IPS DF 6.9 (cell line): ENCODE measurements around the gene KIF1A.

Source experiments
- DNase-seq: peaks from one replicate; pipeline ENCODE4 v3.0.0-alpha.2; 2013; ENCODE audit warnings: low read depth, low spot score
- H3K27ac ChIP-seq: one replicate; pipeline ENCODE4 v1.5.1; 2013; ENCODE audit warnings: low read length, control low read depth
- H3K27me3 ChIP-seq: 2 replicates; pipeline ENCODE4 v1.6.1; 2013; ENCODE audit warnings: mild to moderate bottlenecking, low read length; ENCODE audit not compliant: control insufficient read depth, insufficient read depth
- H3K36me3 ChIP-seq: 2 replicates; pipeline ENCODE4 v1.6.1; 2013; ENCODE audit warnings: low read length; ENCODE audit not compliant: control insufficient read depth, insufficient read depth
- H3K4me1 ChIP-seq: 2 replicates; pipeline ENCODE4 v1.6.1; 2013; ENCODE audit warnings: low read length; ENCODE audit not compliant: control insufficient read depth, insufficient read depth
- H3K4me3 ChIP-seq: 2 replicates; pipeline ENCODE4 v1.5.1; 2013; ENCODE audit warnings: mild to moderate bottlenecking, low read length
- H3K9me3 ChIP-seq: 2 replicates; pipeline ENCODE4 v1.6.1; 2013; ENCODE audit warnings: low read length, inconsistent platforms; ENCODE audit not compliant: control insufficient read depth, insufficient read depth
- WGBS: extraction: QIAGEN DNeasy Blood & Tissue Kit; methylation state at CpG from one replicate; pipeline ENCODE4 v1.1.7; 2013; ENCODE audit warnings: mixed read lengths, missing lambda C conversion rate; ENCODE audit not compliant: insufficient read length, insufficient coverage; 5-methylcytosine and 5-hydroxymethylcytosine counted together

Gene KIF1A

DNA sequence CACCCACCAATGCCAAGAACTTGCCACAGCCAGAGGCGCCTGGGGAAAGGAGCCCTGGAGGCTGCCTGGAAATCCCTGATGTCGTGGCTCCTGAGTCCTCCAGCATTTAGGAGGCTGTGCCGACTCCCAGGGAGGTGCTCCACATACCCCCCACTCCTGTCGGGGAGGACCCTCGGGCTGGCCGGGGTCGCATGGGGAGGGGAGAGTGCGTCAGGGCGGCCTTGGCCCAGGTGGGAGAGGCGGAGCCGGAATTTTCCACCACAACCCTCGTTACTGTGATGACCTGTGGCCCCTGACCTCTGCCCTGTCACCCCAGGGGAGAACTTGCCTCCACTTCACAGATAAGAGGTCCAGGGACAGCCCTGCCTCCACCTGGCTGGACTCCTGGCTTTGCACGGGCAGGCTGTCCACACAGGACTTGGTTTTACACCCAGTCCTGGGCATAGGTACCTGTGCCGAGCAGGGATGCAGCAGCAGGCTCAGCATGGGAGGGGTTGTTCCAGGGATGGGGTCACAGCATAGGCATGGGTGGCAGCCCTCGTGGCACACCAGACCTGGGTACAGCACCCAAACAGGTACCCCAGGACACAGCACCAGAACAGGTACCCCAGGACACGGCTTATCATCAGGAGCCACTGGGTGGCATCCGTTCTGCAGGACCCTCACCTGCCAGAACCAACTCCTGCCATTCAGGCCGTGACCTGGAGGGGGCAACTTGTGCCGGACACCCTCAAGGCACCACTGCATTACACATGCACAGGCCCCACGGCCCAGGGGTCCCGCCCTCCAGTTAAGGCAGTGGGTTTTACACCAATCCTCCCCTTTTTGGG lies 36.3 kb upstream of the KIF1A start:
- no peaks in the 10 kb centered on the region for H3K4me1 ChIP-seq
- H3K9me3 ChIP-seq = no peaks in the 10 kb centered on the region
- H3K36me3 ChIP-seq = no peaks in the 10 kb centered on the region
- H3K27ac ChIP-seq = no peak overlapping the region
- no peak for DNase-seq
- no CpG with 5 or more reads among the region's 21 CpGs for WGBS
- H3K27me3 ChIP-seq = no peaks in the 10 kb centered on the region
- H3K4me3 ChIP-seq = no peak overlapping the region

DNA sequence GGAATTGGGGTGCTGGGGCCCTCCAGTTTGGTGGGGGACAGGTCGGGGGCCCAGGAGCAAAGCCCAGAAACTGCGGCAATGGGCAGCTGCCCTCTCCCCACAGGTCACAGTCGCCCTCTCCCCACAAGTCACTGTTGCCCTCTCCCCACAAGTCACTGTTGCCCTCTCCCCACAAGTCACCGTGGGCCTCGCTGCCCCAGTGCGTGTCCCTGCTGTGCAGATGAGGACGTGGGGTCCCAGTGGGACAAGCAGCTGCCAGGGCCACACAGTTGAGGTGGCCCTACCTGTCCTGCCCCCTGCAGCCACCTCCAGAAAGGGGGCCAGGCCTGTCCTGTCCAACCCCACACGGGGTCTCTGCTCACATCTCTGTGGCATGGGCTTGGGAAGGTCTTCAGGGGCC lies 35.7 kb upstream of the KIF1A start:
- WGBS = no CpG with 5 or more reads among the region's 8 CpGs

DNA sequence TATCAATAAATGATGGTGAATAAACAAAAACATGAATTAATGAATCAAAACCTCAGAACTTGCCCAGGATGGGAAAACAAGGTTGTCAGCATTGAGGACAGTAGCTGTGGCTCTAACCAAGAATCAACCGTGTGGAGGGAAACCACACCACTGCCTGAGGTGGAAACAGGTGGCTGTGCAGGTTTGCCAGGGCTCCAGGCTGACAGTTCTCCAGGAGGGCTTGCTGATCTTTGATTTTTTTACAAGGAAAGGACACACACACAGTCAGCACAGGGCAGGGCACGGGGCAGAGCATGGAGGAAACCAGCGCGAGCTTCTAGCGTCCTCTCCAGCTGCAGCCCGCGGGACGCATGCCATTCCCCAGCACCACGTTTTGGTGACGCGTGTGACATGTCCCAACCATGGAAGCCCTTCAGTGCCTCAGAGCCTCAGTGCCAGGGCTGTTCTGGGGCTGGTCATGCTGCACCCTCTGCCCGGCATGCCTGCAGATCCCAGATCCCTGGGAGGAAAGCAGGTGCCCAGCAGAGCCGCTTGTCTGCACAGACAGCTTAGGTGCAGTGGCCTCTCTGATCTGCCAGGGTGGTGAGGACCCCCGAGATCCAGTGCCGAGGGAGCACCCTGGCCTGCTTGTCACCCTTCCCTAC lies 32.8 kb upstream of the KIF1A start:
- no peak overlapping the region for H3K4me3 ChIP-seq
- no peaks in the 10 kb centered on the region for H3K36me3 ChIP-seq
- H3K9me3 ChIP-seq = no peaks in the 10 kb centered on the region
- H3K27ac ChIP-seq = no peak overlapping the region
- DNase-seq = no peak
- H3K27me3 ChIP-seq = no peaks in the 10 kb centered on the region
- WGBS = no CpG with 5 or more reads among the region's 15 CpGs
- no peaks in the 10 kb centered on the region for H3K4me1 ChIP-seq

More for the DNA sequence above, 35.7 kb upstream of the KIF1A start:
- Histone ChIP-seq H3K9me3 (no peaks in the 10 kb centered on the region), H3K4me1 (no peaks in the 10 kb centered on the region), H3K27me3 (no peaks in the 10 kb centered on the region), H3K36me3 (no peaks in the 10 kb centered on the region), H3K4me3 (no peak overlapping the region), H3K27ac (no peak overlapping the region)
- no peak for DNase-seq

DNA sequence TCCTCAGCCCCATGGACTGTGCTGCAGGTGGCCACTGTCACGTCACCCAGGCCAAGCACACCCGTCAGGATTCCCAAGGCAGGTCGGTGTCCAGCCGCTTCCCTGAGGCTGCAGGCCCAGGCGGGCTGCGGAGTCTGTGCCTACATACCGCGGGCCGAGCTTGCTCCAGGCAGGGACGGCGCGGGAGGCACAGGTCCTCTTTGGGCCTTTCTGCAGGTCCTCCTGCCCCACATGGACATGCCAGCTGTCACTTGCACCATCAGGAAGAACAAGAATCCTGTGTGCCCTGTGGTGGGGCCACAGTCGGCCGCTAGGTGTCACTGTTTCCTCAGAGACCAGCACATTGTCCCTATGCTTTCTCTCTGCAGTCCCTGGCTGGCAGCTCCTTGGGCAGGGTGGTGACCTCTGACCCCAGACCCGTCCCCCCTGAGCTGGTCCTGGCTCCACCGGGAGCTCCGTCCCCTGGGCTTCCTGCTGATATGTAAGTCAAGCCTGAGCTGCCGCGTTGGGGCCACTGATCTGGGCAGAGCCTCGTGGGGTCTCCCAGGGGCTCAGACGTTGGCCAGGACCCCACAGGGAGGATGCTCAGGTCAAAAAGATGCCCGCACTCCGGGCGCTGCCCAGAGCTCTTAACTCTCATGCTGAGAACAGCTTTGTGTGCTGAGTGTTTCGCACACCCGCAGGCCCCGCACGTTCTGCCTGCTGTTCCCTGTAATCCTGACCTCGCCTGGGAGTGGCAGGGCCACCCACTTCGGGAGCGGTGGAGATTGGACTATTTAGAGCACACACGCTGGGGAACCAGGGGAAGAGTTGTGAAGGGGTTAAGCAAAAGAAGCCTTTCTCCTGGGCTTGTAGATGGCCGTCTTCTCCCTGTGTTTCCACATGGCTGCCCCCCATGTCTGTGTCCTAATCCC lies 31.3 kb upstream of the KIF1A start:
- no peaks in the 10 kb centered on the region for H3K27me3 ChIP-seq
- H3K36me3 ChIP-seq = no peaks in the 10 kb centered on the region
- H3K27ac ChIP-seq = no peak overlapping the region
- WGBS = no CpG with 5 or more reads among the region's 33 CpGs
- no peak overlapping the region for H3K4me3 ChIP-seq
- DNase-seq = peak; percentile 80
- H3K4me1 ChIP-seq = 0 out of 2 replicates have a peak, but pooled peaks cover 1% of the 10 kb centered on the region
- H3K9me3 ChIP-seq = no peaks in the 10 kb centered on the region

DNA sequence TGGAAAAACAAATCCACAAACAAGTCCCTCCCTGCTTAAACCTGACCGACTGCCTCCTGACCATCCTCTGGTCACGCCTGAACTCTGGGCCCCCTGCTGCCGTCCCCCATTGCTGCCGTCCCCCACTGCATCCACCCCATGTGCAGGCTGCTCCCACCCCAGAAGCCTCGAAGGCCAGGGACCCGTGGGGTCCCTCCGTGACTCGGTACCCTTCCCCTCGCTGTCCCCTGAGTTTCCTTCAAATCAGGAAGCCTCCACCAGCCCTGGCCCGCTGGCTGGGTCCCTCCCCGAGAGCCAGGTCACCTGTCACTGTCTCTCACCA lies 30.7 kb upstream of the KIF1A start:
- no peak overlapping the region for H3K27ac ChIP-seq
- H3K27me3 ChIP-seq = no peaks in the 10 kb centered on the region
- no peaks in the 10 kb centered on the region for H3K9me3 ChIP-seq
- no CpG with 5 or more reads among the region's 11 CpGs for WGBS
- no peak overlapping the region for H3K4me3 ChIP-seq
- no peaks in the 10 kb centered on the region for H3K36me3 ChIP-seq
- H3K4me1 ChIP-seq = 0 out of 2 replicates have a peak, but pooled peaks cover 1% of the 10 kb centered on the region
- DNase-seq = no peak

DNA sequence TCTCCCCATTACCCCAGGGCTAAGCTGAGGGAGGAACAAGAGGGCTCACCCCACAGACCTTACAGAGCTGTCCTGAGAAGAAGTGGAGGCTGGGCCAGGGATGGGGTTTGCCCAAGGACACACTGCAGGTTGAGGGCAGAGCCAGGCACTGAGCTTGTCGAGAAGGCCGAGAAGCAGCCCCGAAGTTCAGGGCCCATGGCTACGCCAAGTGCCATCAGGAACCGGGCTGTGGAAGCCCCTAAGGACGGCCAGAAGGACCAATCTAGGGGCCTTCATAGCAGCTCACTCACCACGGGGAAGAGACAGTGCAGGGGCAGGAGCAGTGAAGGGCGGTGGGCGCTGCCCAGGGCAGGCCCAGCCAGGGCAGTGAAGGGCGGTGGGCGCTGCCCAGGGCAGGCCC lies 30.0 kb upstream of the KIF1A start:
- Histone ChIP-seq H3K27me3 (no peaks in the 10 kb centered on the region), H3K4me3 (no peak overlapping the region), H3K4me1 (0 out of 2 replicates have a peak, but pooled peaks cover 1% of the 10 kb centered on the region), H3K36me3 (no peaks in the 10 kb centered on the region), H3K9me3 (no peaks in the 10 kb centered on the region), H3K27ac (no peak overlapping the region)
- no CpG with 5 or more reads among the region's 11 CpGs for WGBS
- no peak for DNase-seq

DNA sequence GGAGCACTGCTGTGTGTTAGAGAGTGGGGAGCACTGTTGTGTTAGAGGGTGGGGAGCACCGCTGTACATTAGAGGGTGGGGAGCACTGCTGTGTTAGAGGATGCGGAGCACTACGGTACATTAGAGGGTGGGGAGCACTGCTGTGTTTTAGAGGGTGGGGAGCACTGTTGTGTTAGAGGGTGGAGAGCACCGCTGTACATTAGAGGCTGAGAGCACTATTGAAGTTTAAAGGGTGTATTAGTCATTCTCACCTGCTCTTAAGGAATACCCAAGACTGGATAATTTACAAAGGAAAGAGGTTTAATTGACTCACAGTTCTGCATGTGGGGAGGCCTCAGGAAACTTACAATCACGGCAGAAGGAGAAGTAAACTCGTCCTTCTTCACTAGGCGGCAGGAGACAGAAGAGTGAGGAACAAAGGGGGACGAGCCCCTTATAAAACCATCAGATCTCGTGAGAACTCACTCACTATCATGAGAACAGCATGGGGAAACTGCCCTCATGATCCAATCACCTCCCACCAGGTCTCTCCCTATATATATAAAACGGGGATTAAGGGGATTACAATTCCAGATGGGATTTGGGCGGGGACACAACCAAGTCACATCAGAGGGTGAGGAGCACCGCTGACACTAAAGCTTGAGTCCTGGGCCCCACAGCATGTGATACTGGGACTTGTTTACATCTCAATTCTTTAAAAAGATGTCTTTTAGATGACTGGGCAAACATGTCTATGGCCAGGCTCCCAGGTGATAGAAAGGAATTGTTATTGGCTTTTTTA lies 29.1 kb upstream of the KIF1A start:
- Histone ChIP-seq H3K9me3 (no peaks in the 10 kb centered on the region), H3K36me3 (no peaks in the 10 kb centered on the region), H3K27ac (no peak overlapping the region), H3K4me1 (0 out of 2 replicates have a peak, but pooled peaks cover 1% of the 10 kb centered on the region), H3K27me3 (no peaks in the 10 kb centered on the region), H3K4me3 (no peak overlapping the region)
- DNase-seq = no peak
- WGBS = no CpG with 5 or more reads among the region's 12 CpGs

DNA sequence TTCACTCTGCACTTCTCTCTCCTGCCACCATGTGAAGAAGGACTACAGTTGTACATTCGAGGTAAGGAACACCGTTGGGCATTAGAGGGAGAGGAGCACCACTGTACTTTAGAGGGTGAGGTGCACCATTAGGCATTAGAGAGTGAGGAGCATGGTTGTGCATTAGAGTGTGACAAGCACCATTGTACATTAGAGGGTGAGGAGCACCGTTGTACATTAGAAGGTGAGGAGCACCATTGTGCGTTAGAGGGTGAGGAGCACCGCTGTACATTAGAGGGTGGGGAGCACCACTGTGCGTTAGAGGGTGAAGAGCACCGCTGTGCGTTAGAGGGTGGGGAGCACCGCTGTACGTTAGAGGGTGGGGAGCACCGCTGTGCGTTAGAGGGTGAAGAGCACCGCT lies 27.8 kb upstream of the KIF1A start:
- H3K36me3 ChIP-seq = no peaks in the 10 kb centered on the region
- WGBS = no CpG with 5 or more reads among the region's 13 CpGs
- H3K4me3 ChIP-seq = no peak overlapping the region
- no peaks in the 10 kb centered on the region for H3K9me3 ChIP-seq
- DNase-seq = no peak
- no peaks in the 10 kb centered on the region for H3K27me3 ChIP-seq
- no peak overlapping the region for H3K27ac ChIP-seq
- H3K4me1 ChIP-seq = 0 out of 2 replicates have a peak, but pooled peaks cover 1% of the 10 kb centered on the region

DNA sequence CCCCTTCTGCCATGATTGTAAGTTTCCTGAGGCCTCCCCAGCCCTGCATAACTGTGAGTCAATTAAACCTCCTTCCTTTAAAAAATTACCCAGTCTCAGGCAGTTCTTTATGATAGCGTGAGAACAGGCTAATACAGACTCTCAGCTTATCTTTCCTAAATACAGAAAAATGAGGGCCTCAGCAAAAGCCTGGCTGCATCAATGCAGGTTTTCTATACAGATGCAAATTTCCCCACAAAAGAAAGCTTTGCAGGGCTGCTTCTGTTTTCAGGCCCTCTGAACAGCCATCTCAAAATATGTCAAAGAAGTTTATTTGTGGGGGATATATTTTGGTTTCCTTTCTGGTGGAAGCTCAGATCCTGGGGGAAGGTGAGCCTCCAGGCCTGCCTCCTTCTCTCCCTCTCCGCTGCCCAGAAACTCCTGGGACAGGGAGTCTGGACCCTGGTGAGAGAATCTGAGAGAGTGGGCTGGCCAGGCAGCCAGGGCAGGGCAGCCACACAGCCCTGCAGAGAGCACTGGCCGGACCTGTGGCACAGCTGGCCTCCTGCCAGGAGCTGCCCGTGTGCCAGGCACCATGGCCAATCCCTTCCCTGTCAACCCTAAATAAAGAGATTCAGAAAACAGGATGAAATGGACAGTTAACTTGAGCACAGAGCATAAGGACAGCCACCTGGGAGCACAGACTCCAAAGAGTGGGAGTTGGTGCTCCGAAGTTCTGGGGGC lies 27.0 kb upstream of the KIF1A start:
- H3K9me3 ChIP-seq = no peaks in the 10 kb centered on the region
- WGBS = no CpG with 5 or more reads among the region's 5 CpGs
- no peaks in the 10 kb centered on the region for H3K36me3 ChIP-seq
- 0 out of 2 replicates have a peak, but pooled peaks cover 1% of the 10 kb centered on the region for H3K4me1 ChIP-seq
- H3K4me3 ChIP-seq = no peak overlapping the region
- DNase-seq = no peak
- H3K27ac ChIP-seq = no peak overlapping the region
- no peaks in the 10 kb centered on the region for H3K27me3 ChIP-seq
